ENCODE data around the gene YEATS2.

GRCh38 chr3:183664913-183665381, 32.6 kb upstream of the YEATS2 start:
- TF ChIP-seq CTCF (IDR thresholded peaks at IDR 0.05) (no peak), TCF7L2 (IDR thresholded peaks at IDR 0.05; ENCODE audit: low read depth, low read length) (0 out of 2 replicates have a peak, but pooled peaks have one; percentile 26), POLR2AphosphoS5 (IDR thresholded peaks at IDR 0.05; ENCODE audit: low read depth, low read length) (no peak), SIN3A (IDR thresholded peaks at IDR 0.05; ENCODE audit: borderline replicate concordance, insufficient read depth, low read depth, low read length) (no peak)

Measured in Panc1 (cell line).